B cell (primary cell): ENCODE measurements around the gene MORN1. TPM values are rescaled to one million over a fixed set of nuclear protein-coding genes. Genes with fewer than 3 reads are reported as not detected.

Experiments used
- ATAC-seq: fragments of 200-7000 bp; cut with Tn5 transposase; one replicate; pipeline ENCODE4 v1.10.0; 2021; ENCODE audit warnings: low read depth, mild to moderate bottlenecking, moderate number of reproducible peaks, moderate library complexity
- CTCF ChIA-PET: fragments of 350-600 bp; sonication (Branson Sonifier 250); formaldehyde crosslinking; loops from one replicate; lab custom pipeline; 2021; ENCODE audit warnings: antibody characterized with exemption, inconsistent platforms; lab: Charles Lee
- POLR2A ChIA-PET: fragments of 350-600 bp; sonication (Branson Sonifier 250); formaldehyde crosslinking; loops from one replicate; lab custom pipeline; 2021; ENCODE audit warnings: antibody characterized with exemption; lab: Charles Lee
- DNase-seq: peaks from one replicate; pipeline ENCODE4 v3.0.0; 2013
- H2AFZ ChIP-seq: 2 replicates; pipeline ENCODE4 v1.6.1; 2012; ENCODE audit warnings: mild to moderate bottlenecking, low read depth, low read length; ENCODE audit not compliant: insufficient read depth, poor library complexity, severe bottlenecking
- H3K27ac ChIP-seq, 2 donors: 1 replicate in 1 of 2; 2 replicates in 1 of 2; pipeline ENCODE4 v1.5.1; 2012 to 2013; ENCODE audit warnings: low read length in 2 of 2, mild to moderate bottlenecking in 2 of 2, moderate library complexity in 1 of 2
- H3K27me3 ChIP-seq, 4 experiments: fragments of 200-600 bp in 1 of 4; sonication (generic) in 1 of 4; replicated peaks in 1 of 4; 1 replicate in 2 of 4; 2 replicates in 2 of 4; pipeline versions ENCODE4 v1.6.1 to v1.7.0; 2013 to 2016; ENCODE audit warnings: low read length in 3 of 4, mild to moderate bottlenecking in 2 of 4, mixed read lengths in 1 of 4, moderate library complexity in 1 of 4; ENCODE audit not compliant: insufficient read depth in 4 of 4, control insufficient read depth in 3 of 4; ENCODE audit errors: control extremely low read depth in 1 of 4
- H3K36me3 ChIP-seq, 2 experiments: replicated peaks in 1 of 2; 1 replicate in 1 of 2; 2 replicates in 1 of 2; pipeline versions ENCODE4 v1.6.1 to v1.7.1; 2013; ENCODE audit warnings: low read length in 1 of 2; ENCODE audit not compliant: insufficient read depth in 2 of 2, control insufficient read depth in 1 of 2; ENCODE audit errors: control extremely low read depth in 1 of 2, extremely low read depth in 1 of 2
- H3K4me1 ChIP-seq, 2 donors: fragments of 200-600 bp in 1 of 2; sonication (generic) in 1 of 2; 1 replicate in 1 of 2; 2 replicates in 1 of 2; pipeline versions ENCODE4 v1.5.1 to v1.6.1; 2013 to 2017; ENCODE audit warnings: low read length in 2 of 2; ENCODE audit not compliant: control insufficient read depth in 2 of 2, insufficient read depth in 2 of 2
- H3K4me2 ChIP-seq: replicated peaks from 2 replicates; pipeline ENCODE3; 2012; ENCODE audit warnings: mild to moderate bottlenecking, low read depth, low read length; ENCODE audit not compliant: poor library complexity, severe bottlenecking
- H3K4me3 ChIP-seq, 5 experiments: fragments of 200-600 bp in 1 of 5; sonication (generic) in 1 of 5; 1 replicate in 3 of 5; 2 replicates in 2 of 5; pipeline versions ENCODE4 v1.5.1 to v1.7.0; 2011 to 2016; ENCODE audit warnings: low read length in 4 of 5, mild to moderate bottlenecking in 4 of 5, low read depth in 2 of 5, control low read depth in 1 of 5, moderate library complexity in 1 of 5; ENCODE audit not compliant: insufficient read depth in 1 of 5; ENCODE audit errors: control extremely low read depth in 1 of 5, extremely low read depth in 1 of 5
- H3K79me2 ChIP-seq: fragments of 200-600 bp; sonication (generic); one replicate; pipeline ENCODE4 v1.6.0; 2016; ENCODE audit warnings: low read length; ENCODE audit not compliant: control insufficient read depth, insufficient read depth
- H3K9ac ChIP-seq: fragments of 200-600 bp; sonication (generic); 2 replicates; pipeline ENCODE4 v1.6.1; 2017; ENCODE audit warnings: mild to moderate bottlenecking, low read length, moderate library complexity
- H3K9me3 ChIP-seq, 3 donors: one replicate each; pipeline versions ENCODE4 v1.6.1 to v1.7.1; 2013; ENCODE audit warnings: low read length in 2 of 3; ENCODE audit not compliant: control insufficient read depth in 2 of 3, insufficient read depth in 1 of 3; ENCODE audit errors: control extremely low read depth in 1 of 3
- H4K20me1 ChIP-seq: 2 replicates; pipeline ENCODE4 v1.6.0; 2012; ENCODE audit warnings: mild to moderate bottlenecking, low read length; ENCODE audit not compliant: insufficient read depth, control insufficient read depth, poor library complexity, severe bottlenecking
- H3K27ac Mint-ChIP-seq: one replicate; pipeline ENCODE4 v1.8.0; 2021; ENCODE audit warnings: mixed read lengths
- H3K27me3 Mint-ChIP-seq: one replicate; pipeline ENCODE4 v1.8.0; 2021; ENCODE audit warnings: mixed read lengths
- H3K4me1 Mint-ChIP-seq: one replicate; pipeline ENCODE4 v1.8.0; 2021; ENCODE audit warnings: mixed read lengths
- H3K4me3 Mint-ChIP-seq: one replicate; pipeline ENCODE4 v1.8.0; 2021; ENCODE audit warnings: mixed read lengths
- H3K9me3 Mint-ChIP-seq: one replicate; pipeline ENCODE4 v1.8.0; 2022; ENCODE audit warnings: mixed read lengths; ENCODE audit not compliant: insufficient read depth
- CTCF ChIP-seq: fragments of 200-600 bp; IDR thresholded peaks from one replicate; pipeline ENCODE4 v1.8.0; 2022; ENCODE audit warnings: antibody characterized with exemption, mild to moderate bottlenecking
- EZH2 ChIP-seq: IDR thresholded peaks from 2 replicates; pipeline ENCODE4 v1.6.1; 2012; ENCODE audit warnings: borderline replicate concordance, low read depth, mild to moderate bottlenecking, moderate library complexity, low read length; ENCODE audit not compliant: insufficient read depth, poor library complexity, severe bottlenecking
- WGBS: methylation state at CpG from one replicate; pipeline ENCODE4 v1.1.5; 2013; ENCODE audit warnings: missing lambda C conversion rate; ENCODE audit not compliant: insufficient coverage; 5-methylcytosine and 5-hydroxymethylcytosine counted together
- intact Hi-C: fragments of 100-400 bp; cut with micrococcal nuclease; formaldehyde crosslinking; loops from one replicate; pipeline ENCODE4 v1.10.0; 2022
- polyA plus RNA-seq: library from polyadenylated mRNA; depleted of rRNA; stranded (reverse); fragments of >200 nt; gene quantifications from 2 replicates; pipeline ENCODE4 v1.2.3, GENCODE V29; 2012
- total RNA-seq, 2 donors: library from RNA; stranded (reverse); fragments of 120-200 nt in 1 of 2; gene quantifications; 1 replicate in 1 of 2; 2 replicates in 1 of 2; pipeline versions ENCODE4 v1.2.3 to v1.2.4, GENCODE V29; 2013 to 2022

Gene MORN1
- total and polyA plus RNA-seq, 2 donors (not counting 1 experiment from before 2014, with no cell fraction given): 10.2 to 32.6 TPM

- Histone ChIP-seq H3K4me2 (no peak overlapping the region), H3K79me2 (no peaks in the 10 kb centered on the region), H3K9ac (no peak overlapping the region), H3K36me3 (no peaks in the 10 kb centered on the region), H4K20me1 (no peaks in the 10 kb centered on the region), H3K27ac (no peak overlapping the region), H2AFZ (no peak overlapping the region), H3K4me3 (no peak overlapping the region), H3K9me3 (no peaks in the 10 kb centered on the region), H3K27me3 (peaks cover 0 to 27% (median 0%) of the 10 kb centered on the region in 4 experiments), H3K4me1 (no peaks in the 10 kb centered on the region)
- no peak for DNase-seq
- no peak for ATAC-seq
- TF ChIP-seq CTCF: no peak
- no peak for TF ChIP-seq EZH2
- Mint-ChIP-seq H3K4me1 (peaks cover under 1% of the 10 kb centered on the region), H3K27me3 (peaks cover 3% of the 10 kb centered on the region), H3K9me3 (no peaks in the 10 kb centered on the region), H3K27ac (no peak overlapping the region), H3K4me3 (no peak overlapping the region)
- ChIA-PET POLR2A (no interaction called here), CTCF (no interaction called here)
- 38% methylated on average over 25 of the region's 30 CpGs for WGBS
- intact Hi-C loops: no loop called here
Measured at GRCh38 chr1:2322065-2322571, 69.2 kb downstream of the MORN1 start.

GRCh38 chr1:2320760-2321667, 70.3 kb downstream of the MORN1 start:
- no peak overlapping the region for H3K4me2 ChIP-seq
- Mint-ChIP-seq H3K27ac (no peak overlapping the region), H3K27me3 (no peaks in the 10 kb centered on the region), H3K4me1 (peaks cover 2% of the 10 kb centered on the region), H3K9me3 (no peaks in the 10 kb centered on the region), H3K4me3 (no peak overlapping the region)
- H3K79me2 ChIP-seq: no peaks in the 10 kb centered on the region
- no peak for TF ChIP-seq CTCF
- TF ChIP-seq EZH2: no peak
- H3K4me1 ChIP-seq: peaks cover 2 to 8% of the 10 kb centered on the region in 2 donors
- intact Hi-C loops: no loop called here
- no peak overlapping the region for H3K27ac ChIP-seq
- H3K9ac ChIP-seq: no peak overlapping the region
- CTCF ChIA-PET: interaction anchor here (1.5 kb wide), 1 partner anchor 61 kb away, joined by 3 read pairs; no protein-coding TSS in a partner anchor
- POLR2A ChIA-PET: interaction anchor here (0.6 kb wide), 1 partner anchor 116 kb away, joined by 5 read pairs; no protein-coding TSS in a partner anchor
- H4K20me1 ChIP-seq: no peaks in the 10 kb centered on the region
- no peak for ATAC-seq
- H2AFZ ChIP-seq: no peak overlapping the region
- H3K9me3 ChIP-seq: no peaks in the 10 kb centered on the region
- H3K36me3 ChIP-seq: no peaks in the 10 kb centered on the region
- H3K27me3 ChIP-seq: peaks cover 0 to 27% (median 0%) of the 10 kb centered on the region in 4 experiments
- WGBS: 90% methylated on average over 41 of the region's 41 CpGs
- DNase-seq: no peak
- no peak overlapping the region for H3K4me3 ChIP-seq
